Heart left ventricle (tissue), 16 donors: ENCODE measurements around the gene GRM8. TPM values are rescaled to one million over a fixed set of nuclear protein-coding genes. Genes with fewer than 3 reads are reported as not detected.

ENCODE experiments used
- ATAC-seq, 4 donors: fragments of 200-7000 bp; cut with Tn5 transposase; one replicate each; pipeline ENCODE4 v1.9.1; 2020 to 2022; ENCODE audit warnings: moderate library complexity in 4 of 4, mild to moderate bottlenecking in 3 of 4, moderate number of reproducible peaks in 1 of 4
- DNase-seq, 5 donors: peaks; one replicate each; pipeline ENCODE4 v3.0.0-alpha.2; 2020
- H3K27ac ChIP-seq, 12 donors: fragments of 200-600 bp; sonication (generic) in 4 of 12; one replicate each; pipeline versions ENCODE4 v1.5.0 to v1.8.0; 2016 to 2022; ENCODE audit warnings: mild to moderate bottlenecking in 2 of 12
- H3K27me3 ChIP-seq, 9 donors: fragments of 200-600 bp; sonication (generic) in 2 of 9; one replicate each; pipeline versions ENCODE4 v1.5.1 to v1.8.0; 2016 to 2022; ENCODE audit warnings: mild to moderate bottlenecking in 3 of 9
- H3K36me3 ChIP-seq, 9 donors: fragments of 200-600 bp; sonication (generic) in 2 of 9; one replicate each; pipeline versions ENCODE4 v1.5.0 to v1.8.0; 2018 to 2022; ENCODE audit warnings: mild to moderate bottlenecking in 2 of 9
- H3K4me1 ChIP-seq, 12 donors: fragments of 200-600 bp; sonication (generic) in 4 of 12; one replicate each; pipeline versions ENCODE4 v1.5.0 to v1.8.0; 2016 to 2022; ENCODE audit warnings: mild to moderate bottlenecking in 3 of 12
- H3K4me3 ChIP-seq, 12 donors: fragments of 200-600 bp; sonication (generic) in 4 of 12; one replicate each; pipeline versions ENCODE4 v1.5.0 to v1.8.0; 2017 to 2022; ENCODE audit warnings: mild to moderate bottlenecking in 9 of 12, moderate library complexity in 4 of 12
- H3K9me3 ChIP-seq, 12 donors: fragments of 200-600 bp; sonication (generic) in 4 of 12; one replicate each; pipeline versions ENCODE4 v1.5.0 to v1.8.0; 2016 to 2022; ENCODE audit warnings: mild to moderate bottlenecking in 1 of 12
- POLR2A ChIP-seq, 2 donors: fragments of 450-650 bp; IDR thresholded peaks; one replicate each; pipeline ENCODE4 v1.6.1; 2017; ENCODE audit warnings: antibody characterized with exemption in 2 of 2, mild to moderate bottlenecking in 2 of 2, moderate library complexity in 2 of 2
- WGBS, 4 donors: extraction: QIAGEN DNeasy Blood & Tissue Kit in 2 of 4; methylation state at CpG; one replicate each; pipeline versions ENCODE4 v1.1.5 to v1.1.7; 2013 to 2018; 5-methylcytosine and 5-hydroxymethylcytosine counted together
- intact Hi-C, 10 donors: fragments of 100-400 bp; cut with DNase I; formaldehyde crosslinking; loops; one replicate each; pipeline versions ENCODE4 v1.11.1 to v1.14.2; 2022
- microRNA counts, 2 donors: library from miRNA; unstranded; fragments of <30 nt; microRNA quantifications; one replicate each; lab custom pipeline; 2016
- microRNA-seq, 4 donors: library from miRNA; unstranded; fragments of <30 nt; microRNA quantifications; one replicate each; pipeline versions ENCODE4 to v1.2.0, GENCODE V29; 2017 to 2020
- polyA plus RNA-seq, 2 donors: library from polyadenylated mRNA; stranded (reverse); fragments of 200-250 nt; gene quantifications; one replicate each; pipeline ENCODE4 v1.2.3, GENCODE V29; 2013
- total RNA-seq, 9 donors: library from RNA; depleted of rRNA in 2 of 9; stranded (reverse); fragments of >200 nt in 2 of 9; fragmentation: NEBNext Ultra II Directional in 3 of 9; extraction: Animal tissue kit (Norgen Biotek cat#: 25700) in 3 of 9; gene quantifications; one replicate each; pipeline versions ENCODE4 v1.1.0 to v1.2.4, GENCODE V29; 2016 to 2023
- TF ChIP-seq, protein P1 (sequence below), 12 donors: fragments of 200-600 bp; sonication (generic) in 4 of 12; IDR thresholded peaks; one replicate each; pipeline versions ENCODE4 v1.5.0 to v1.8.0; 2018 to 2022; ENCODE audit warnings: antibody characterized with exemption in 12 of 12, mild to moderate bottlenecking in 5 of 12
- donor health status: ischemic (EF 13 %, LVEDD 7.1; RV severe dilation, severe dysfunction).
- donor health status: healthy with polysubstance abuse.
- donor health status: DM: no; HTN: yes; CAD: no.
- donor health status: DM: no; HTN: no; CAD: no.
- donor health status: ischemic (EF 25% LVEDD 6.9; RV normal size, moderate dysfunction).
- donor health status: ischemic (EF 25% LVEDD 5.7; RV mildly dilated, moderate dysfunction).
- donor health status: healthy.
- donor health status: DM: yes; HTN: yes; CAD: no.
- donor health status: ischemic (EF 35%, LVEDD 5.7; RV mildly dilated, moderate dysfunction).
- donor health status: nonischemic (EF 11% LVEDD 7.7; RV severe dilation, severe dysfunction).
- donor health status: DM: yes; HTN: yes; CAD: no.
- donor health status: PGD.
- donor health status: ischemic (EF 29% LVEDD 5.4; RV normal size, mild dysfunction).
- donor health status: nonischemic (EF 23%, LVEDD 6.1; RV moderate dilation, normal function).

Gene GRM8
- total and polyA plus RNA-seq, 11 donors = 0.21 to 0.75 (median 0.32) TPM; not detected in 5

DNA sequence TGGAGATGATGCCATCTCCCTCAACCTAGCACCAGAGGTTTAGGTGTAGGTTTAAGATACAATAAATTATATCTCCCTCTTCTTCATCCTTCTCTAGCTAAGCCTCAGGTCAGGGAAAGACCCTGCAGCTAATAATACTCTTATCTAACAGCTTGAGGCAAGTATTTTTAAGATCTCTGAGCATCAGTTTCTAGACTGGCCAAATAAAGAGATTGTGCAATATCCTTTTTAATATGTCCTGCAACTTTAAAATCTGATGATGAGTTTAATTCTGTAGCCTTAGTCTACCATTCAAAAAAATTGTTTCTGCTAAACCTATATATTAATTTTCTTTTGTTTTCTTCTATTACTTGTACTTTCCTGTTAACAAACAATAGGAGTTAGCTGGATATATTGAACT, 850.8 kb downstream of the GRM8 start:
- Histone ChIP-seq H3K4me1 (peaks cover 0 to 8% (median 2%) of the 10 kb centered on the region in 12 donors), H3K36me3 (no peaks in the 10 kb centered on the region), H3K4me3 (no peak overlapping the region), H3K9me3 (no peaks in the 10 kb centered on the region), H3K27ac (no peak overlapping the region), H3K27me3 (no peaks in the 10 kb centered on the region)
- TF ChIP-seq, protein P1, sequence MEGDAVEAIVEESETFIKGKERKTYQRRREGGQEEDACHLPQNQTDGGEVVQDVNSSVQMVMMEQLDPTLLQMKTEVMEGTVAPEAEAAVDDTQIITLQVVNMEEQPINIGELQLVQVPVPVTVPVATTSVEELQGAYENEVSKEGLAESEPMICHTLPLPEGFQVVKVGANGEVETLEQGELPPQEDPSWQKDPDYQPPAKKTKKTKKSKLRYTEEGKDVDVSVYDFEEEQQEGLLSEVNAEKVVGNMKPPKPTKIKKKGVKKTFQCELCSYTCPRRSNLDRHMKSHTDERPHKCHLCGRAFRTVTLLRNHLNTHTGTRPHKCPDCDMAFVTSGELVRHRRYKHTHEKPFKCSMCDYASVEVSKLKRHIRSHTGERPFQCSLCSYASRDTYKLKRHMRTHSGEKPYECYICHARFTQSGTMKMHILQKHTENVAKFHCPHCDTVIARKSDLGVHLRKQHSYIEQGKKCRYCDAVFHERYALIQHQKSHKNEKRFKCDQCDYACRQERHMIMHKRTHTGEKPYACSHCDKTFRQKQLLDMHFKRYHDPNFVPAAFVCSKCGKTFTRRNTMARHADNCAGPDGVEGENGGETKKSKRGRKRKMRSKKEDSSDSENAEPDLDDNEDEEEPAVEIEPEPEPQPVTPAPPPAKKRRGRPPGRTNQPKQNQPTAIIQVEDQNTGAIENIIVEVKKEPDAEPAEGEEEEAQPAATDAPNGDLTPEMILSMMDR (IDR thresholded peaks at IDR 0.05) = no peak
- no peak for TF ChIP-seq POLR2A (IDR thresholded peaks at IDR 0.05)
- DNase-seq = no peak
- intact Hi-C loops = no loop called here
- no peak for ATAC-seq

DNA sequence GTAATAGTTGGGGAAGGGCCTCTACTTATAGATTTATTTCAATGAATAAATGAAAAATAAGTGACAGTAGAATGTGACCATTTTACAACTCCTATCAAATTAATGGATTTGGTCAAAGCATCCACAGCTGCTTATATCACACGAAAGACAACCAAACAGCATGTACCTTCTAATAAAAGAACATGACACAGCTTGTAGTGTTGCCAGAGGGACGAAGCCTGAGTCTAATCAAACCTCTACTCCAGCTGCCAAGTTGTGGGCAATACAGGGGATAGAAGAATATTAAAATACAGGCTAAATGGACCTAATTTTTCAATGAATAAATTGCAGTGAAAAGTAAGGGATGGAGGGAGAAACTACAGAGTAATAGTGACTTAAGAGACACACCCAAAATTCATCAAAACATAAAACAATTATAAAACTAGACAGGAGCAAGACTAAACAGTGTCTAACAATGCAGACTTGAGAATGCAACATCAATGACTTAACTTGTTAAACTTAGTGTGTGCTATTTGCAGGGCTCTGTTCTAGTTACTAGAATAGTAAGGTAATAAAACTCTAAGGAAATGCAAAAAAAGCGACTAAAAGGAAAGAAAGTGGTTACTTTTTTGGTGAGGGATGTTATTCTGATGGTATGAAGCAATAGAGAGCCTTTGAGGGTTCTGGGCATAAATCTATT, 853.8 kb downstream of the GRM8 start:
- Histone ChIP-seq H3K4me3 (no peak overlapping the region), H3K27me3 (no peaks in the 10 kb centered on the region), H3K9me3 (no peaks in the 10 kb centered on the region), H3K36me3 (no peaks in the 10 kb centered on the region), H3K4me1 (peaks cover 0 to 8% (median 2%) of the 10 kb centered on the region in 12 donors), H3K27ac (peak overlapping the region in 11 of 12 donors; percentile 2 to 76 (median 54))
- peak; percentile 92 to 98 (median 98) for ATAC-seq
- TF ChIP-seq POLR2A (IDR thresholded peaks at IDR 0.05) = no peak
- TF ChIP-seq, protein P1 (IDR thresholded peaks at IDR 0.05) = no peak
- DNase-seq = peak in 4 of 5 donors; percentile 24 to 32 (median 27)
- intact Hi-C loops = loop anchor here in 1 of 10 donors (10.0 kb wide), 1 partner anchor 96 kb away; no protein-coding TSS in a partner anchor
- WGBS, 4 donors = 40 to 48% (median 46%) methylated on average over 3 of the region's 3 CpGs

DNA sequence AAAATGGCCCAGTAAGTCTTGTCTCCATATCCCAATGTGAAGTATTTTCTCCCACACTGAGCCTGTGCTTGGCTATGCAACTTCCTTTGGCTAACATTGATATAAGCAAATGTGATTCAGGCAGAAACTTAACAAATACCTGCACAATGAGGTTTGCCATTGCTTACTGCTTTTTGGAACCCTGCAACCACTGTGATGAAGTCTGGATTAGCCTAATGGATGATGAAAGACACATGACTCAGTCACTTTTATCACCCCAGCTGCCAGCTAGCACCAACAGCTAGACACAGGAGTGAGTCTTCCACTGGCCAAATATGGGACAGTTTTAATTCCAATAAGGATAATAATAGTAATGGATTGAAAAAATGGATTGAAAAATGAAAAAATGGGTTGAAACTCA, 854.5 kb downstream of the GRM8 start:
- Histone ChIP-seq H3K9me3 (no peaks in the 10 kb centered on the region), H3K27ac (peak overlapping the region in 8 of 12 donors; percentile 9 to 68 (median 57)), H3K27me3 (no peaks in the 10 kb centered on the region), H3K4me1 (peaks cover 0 to 8% (median 2%) of the 10 kb centered on the region in 12 donors), H3K4me3 (no peak overlapping the region), H3K36me3 (no peaks in the 10 kb centered on the region)
- DNase-seq (no peak), ATAC-seq (peak in 3 of 4 donors; percentile 28 to 68 (median 61))
- intact Hi-C loops = loop anchor here in 1 of 10 donors (10.0 kb wide), 1 partner anchor 97 kb away; no protein-coding TSS in a partner anchor
- TF ChIP-seq, protein P1 (IDR thresholded peaks at IDR 0.05) = no peak
- no peak for TF ChIP-seq POLR2A (IDR thresholded peaks at IDR 0.05)

DNA sequence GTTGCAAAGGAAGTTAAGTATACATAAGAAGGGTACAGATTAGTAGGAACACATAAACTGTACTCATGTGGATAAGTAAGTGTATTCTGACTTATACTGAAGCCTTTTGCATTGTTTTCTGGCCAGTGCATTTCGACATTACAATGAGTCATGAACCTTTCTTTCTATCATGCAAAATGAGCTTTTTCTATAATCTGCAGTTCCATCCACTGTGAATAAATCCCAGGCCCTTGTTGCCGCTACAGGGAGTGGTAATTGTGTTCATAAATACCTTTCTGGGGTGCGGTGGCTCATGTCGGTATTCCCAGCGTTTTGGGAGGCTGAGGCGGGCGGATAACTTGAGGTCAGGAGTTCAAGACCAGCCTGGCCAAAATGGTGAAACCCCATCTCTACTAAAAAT, 858.3 kb downstream of the GRM8 start:
- no peak for DNase-seq
- no peaks in the 10 kb centered on the region for H3K27me3 ChIP-seq
- no peaks in the 10 kb centered on the region for H3K9me3 ChIP-seq
- H3K27ac ChIP-seq = no peak overlapping the region
- H3K4me1 ChIP-seq = peaks cover 0 to 6% (median 1%) of the 10 kb centered on the region in 12 donors
- WGBS, 4 donors = 77 to 84% (median 79%) methylated on average over 7 of the region's 7 CpGs
- no peaks in the 10 kb centered on the region for H3K36me3 ChIP-seq
- no peak for TF ChIP-seq POLR2A (IDR thresholded peaks at IDR 0.05)
- TF ChIP-seq, protein P1 (IDR thresholded peaks at IDR 0.05) = no peak
- no peak for ATAC-seq
- H3K4me3 ChIP-seq = no peak overlapping the region
- intact Hi-C loops = loop anchor here in 1 of 10 donors (10.0 kb wide), 1 partner anchor 100 kb away; no protein-coding TSS in a partner anchor

MicroRNAs within 50 kb of the gene (microRNA counts, 767-probe panel; counts per million panel counts)
- microRNA hsa-miR-592 (lab: Ali Mortazavi, UCI) = 0 to 71.6 counts per million in 2 donors

Small RNA genes within 50 kb of the gene (microRNA-seq; reads per million reads assigned to microRNA genes)
- 0 to 3.9 (median 0.92) reads per million in 4 donors for gene MIR592

Other genes with a start within 250 kb of the GRM8 start
- 10 to 100 TPM; 20.3 to 34.7 (median 22.9) TPM for gene ZNF800, start 139.8 kb upstream of the GRM8 start, total RNA-seq
- gene ZNF800, start 139.8 kb upstream of the GRM8 start, polyA plus RNA-seq = 1 to 10 TPM; 4.2 to 7.4 TPM